SJSA1 (cell line): Measurements from ENCODE around the gene SRL. TPM values are rescaled to one million over a fixed set of nuclear protein-coding genes. Genes with fewer than 3 reads are reported as not detected.
"Not testable (repeated sequence)": the region's sequence is repeated elsewhere in the genome, so short reads cannot be mapped to it uniquely, and the experiment has no call there.

Experiments
- DNase-seq, 2 experiments: peaks; one replicate each; pipeline ENCODE4 v3.0.0-alpha.2; 2015 to 2020; ENCODE audit warnings: low spot score in 2 of 2, low read depth in 1 of 2
- H3K27ac ChIP-seq: fragments of 250-450 bp; sonication (Bioruptor Pico); 2 replicates; pipeline ENCODE4 v1.5.1; 2020; ENCODE audit warnings: mild to moderate bottlenecking, moderate library complexity
- H3K27me3 ChIP-seq: fragments of 250-450 bp; sonication (Bioruptor Pico); replicated peaks from 2 replicates; pipeline ENCODE4 v1.5.1; 2020; ENCODE audit warnings: mild to moderate bottlenecking, moderate library complexity
- H3K36me3 ChIP-seq: fragments of 250-450 bp; sonication (Bioruptor Pico); 2 replicates; pipeline ENCODE4 v1.5.1; 2020; ENCODE audit warnings: mild to moderate bottlenecking
- H3K4me1 ChIP-seq: fragments of 250-450 bp; sonication (Bioruptor Pico); replicated peaks from 2 replicates; pipeline ENCODE4 v1.6.1; 2021; ENCODE audit warnings: mild to moderate bottlenecking
- H3K4me3 ChIP-seq: fragments of 250-450 bp; sonication (Bioruptor Pico); 2 replicates; pipeline ENCODE4 v1.5.1; 2020; ENCODE audit warnings: mild to moderate bottlenecking
- H3K9me3 ChIP-seq: fragments of 250-450 bp; sonication (Bioruptor Pico); replicated peaks from 2 replicates; pipeline ENCODE4 v1.5.1; 2020; ENCODE audit warnings: mild to moderate bottlenecking
- total RNA-seq: library from RNA; depleted of rRNA; stranded (reverse); fragments of >200 nt; shearing (Covaris generic); gene quantifications from 2 replicates; pipeline ENCODE4 v1.2.3, GENCODE V29; 2014

The SRL gene
- total RNA-seq, 1 experiment from 2014 or later = 0.05 TPM

DNA sequence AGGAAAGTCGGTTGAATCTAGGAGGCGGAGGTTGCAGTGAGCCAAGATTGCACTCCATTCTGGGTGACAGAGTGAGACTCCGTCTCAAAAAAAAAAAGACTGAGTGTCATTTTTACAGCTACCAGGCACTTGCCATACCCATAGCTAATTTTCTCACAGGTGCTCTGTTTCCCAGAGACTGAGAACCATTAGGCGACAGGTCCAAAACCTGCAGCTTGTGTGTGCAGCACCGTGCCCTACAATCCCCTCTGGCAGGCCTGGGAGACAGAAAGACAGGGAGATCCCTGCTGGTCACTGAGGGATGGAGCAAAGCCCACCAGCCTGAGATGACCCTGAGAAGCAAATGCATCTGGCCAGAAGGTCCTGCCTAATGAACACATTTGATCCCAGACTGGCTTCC is 28.2 kb upstream of the SRL start:
- Histone ChIP-seq H3K4me3 (no peak overlapping the region), H3K4me1 (peaks cover 30% of the 10 kb centered on the region), H3K27ac (no peak overlapping the region), H3K36me3 (no peaks in the 10 kb centered on the region), H3K27me3 (no peaks in the 10 kb centered on the region), H3K9me3 (no peaks in the 10 kb centered on the region)
- DNase-seq = no peak

DNA sequence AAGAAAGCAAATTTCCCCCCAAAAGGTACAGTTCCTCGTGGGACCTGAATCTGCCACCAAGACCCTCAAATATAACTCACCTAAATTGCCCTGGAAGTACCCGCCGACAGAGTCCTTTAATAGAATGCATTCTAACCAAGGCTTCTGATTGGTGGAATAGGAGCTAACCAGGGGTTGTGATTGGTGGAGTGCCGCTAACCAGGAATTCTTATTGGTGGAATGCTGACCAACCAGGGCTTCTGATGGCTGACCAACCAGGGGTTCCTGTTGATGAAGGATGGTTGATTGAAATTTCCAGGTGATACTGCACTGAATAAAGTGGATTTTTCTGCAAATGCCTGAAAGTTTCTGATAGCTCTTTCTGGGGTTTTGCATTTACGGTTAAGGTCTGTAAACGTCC is 24.5 kb upstream of the SRL start:
- H3K27me3 ChIP-seq = no peaks in the 10 kb centered on the region
- H3K4me1 ChIP-seq = peaks cover 29% of the 10 kb centered on the region
- no peak overlapping the region for H3K27ac ChIP-seq
- no peak for DNase-seq
- H3K4me3 ChIP-seq = no peak overlapping the region
- no peaks in the 10 kb centered on the region for H3K9me3 ChIP-seq
- H3K36me3 ChIP-seq = peaks cover 12% of the 10 kb centered on the region

GRCh38 chr16:4265676-4266075 is 23.8 kb upstream of the SRL start:
- H3K4me3 ChIP-seq = no peak overlapping the region
- peaks cover 22% of the 10 kb centered on the region for H3K4me1 ChIP-seq
- no peaks in the 10 kb centered on the region for H3K27me3 ChIP-seq
- no peak overlapping the region for H3K27ac ChIP-seq
- peaks cover 13% of the 10 kb centered on the region for H3K36me3 ChIP-seq
- no peaks in the 10 kb centered on the region for H3K9me3 ChIP-seq
- DNase-seq = no peak

DNA sequence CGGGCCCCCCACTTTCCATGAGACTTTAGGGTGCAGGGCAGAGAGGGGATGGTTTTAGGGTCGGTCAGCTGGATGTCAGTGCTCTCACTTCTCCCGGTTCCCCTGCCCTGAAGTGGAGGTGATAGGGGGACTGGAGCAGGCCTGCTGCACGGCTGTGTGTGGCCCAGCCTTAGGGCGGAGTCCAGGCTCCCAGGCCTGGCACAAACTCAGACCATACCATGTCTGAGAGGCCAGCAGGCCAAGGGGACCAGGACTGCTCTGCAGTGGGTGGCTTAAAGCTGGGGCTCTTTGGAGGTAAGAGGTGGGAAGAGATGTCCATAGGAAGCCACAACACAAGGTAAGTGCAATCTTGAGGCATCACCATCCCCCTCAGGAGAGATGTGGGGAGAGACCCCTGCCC is 22.7 kb upstream of the SRL start:
- H3K4me1 ChIP-seq = peaks cover 21% of the 10 kb centered on the region
- H3K4me3 ChIP-seq = no peak overlapping the region
- DNase-seq = peak in 1 of 2 experiments; percentile 37
- H3K9me3 ChIP-seq = no peaks in the 10 kb centered on the region
- peaks cover 13% of the 10 kb centered on the region for H3K36me3 ChIP-seq
- no peaks in the 10 kb centered on the region for H3K27me3 ChIP-seq
- H3K27ac ChIP-seq = peak overlapping the region; percentile 33; the same call in 1 of the 2 replicates

- Histone ChIP-seq H3K27ac (peak overlapping the region; percentile 33), H3K4me1 (peaks cover 21% of the 10 kb centered on the region)
- peak; percentile 71 to 97 for DNase-seq
These were observed 21.9 kb upstream of the SRL start for GRCh38 chr16:4263504-4264436.

DNA sequence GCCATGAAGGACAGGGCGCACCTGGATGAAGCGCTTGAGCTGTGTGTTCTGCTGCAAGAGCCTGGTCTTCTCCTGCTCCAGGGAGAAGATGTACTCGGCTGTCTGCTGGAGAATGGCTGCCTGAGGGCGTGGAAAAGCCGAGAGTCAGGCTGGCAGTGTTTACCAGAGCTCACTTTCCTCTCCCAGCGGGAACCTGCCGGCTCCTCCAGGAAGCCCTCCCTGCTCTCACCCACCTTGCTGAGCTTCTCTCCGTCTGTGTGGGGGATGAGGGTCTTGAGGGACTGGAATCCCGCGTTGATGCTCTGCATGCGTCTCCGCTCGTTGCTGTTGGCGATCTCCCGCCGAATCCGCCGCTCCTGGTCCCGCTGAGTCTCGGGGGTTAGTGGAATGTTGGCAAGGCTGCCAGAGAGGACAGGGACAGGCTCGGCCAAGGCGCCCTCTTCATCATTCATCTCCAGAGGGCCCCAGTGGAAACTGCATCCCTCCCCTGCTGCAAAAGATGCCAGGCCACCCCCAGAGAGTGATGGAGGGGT is 20.5 kb upstream of the SRL start:
- Histone ChIP-seq H3K27ac (no peak overlapping the region), H3K36me3 (peaks cover 17% of the 10 kb centered on the region), H3K4me1 (peaks cover 21% of the 10 kb centered on the region), H3K4me3 (no peak overlapping the region), H3K9me3 (no peaks in the 10 kb centered on the region), H3K27me3 (no peaks in the 10 kb centered on the region)
- DNase-seq = no peak

More at GRCh38 chr16:4263504-4264436, 21.9 kb upstream of the SRL start:
- H3K4me3 ChIP-seq = no peak overlapping the region
- no peaks in the 10 kb centered on the region for H3K27me3 ChIP-seq
- H3K36me3 ChIP-seq = peaks cover 13% of the 10 kb centered on the region
- H3K9me3 ChIP-seq = no peaks in the 10 kb centered on the region

GRCh38 chr16:4261557-4262172 is 19.8 kb upstream of the SRL start:
- H3K4me3 ChIP-seq = no peak overlapping the region
- H3K36me3 ChIP-seq = peaks cover 17% of the 10 kb centered on the region
- no peak overlapping the region for H3K27ac ChIP-seq
- H3K27me3 ChIP-seq = no peaks in the 10 kb centered on the region
- no peak for DNase-seq
- no peaks in the 10 kb centered on the region for H3K9me3 ChIP-seq
- peaks cover 21% of the 10 kb centered on the region for H3K4me1 ChIP-seq

- Histone ChIP-seq H3K4me1 (peaks cover 21% of the 10 kb centered on the region), H3K27me3 (no peaks in the 10 kb centered on the region), H3K9me3 (no peaks in the 10 kb centered on the region), H3K27ac (no peak overlapping the region), H3K4me3 (no peak overlapping the region), H3K36me3 (peaks cover 17% of the 10 kb centered on the region)
- no peak for DNase-seq
These were observed 18.5 kb upstream of the SRL start for GRCh38 chr16:4260360-4260759.

- Histone ChIP-seq H3K4me3 (no peak overlapping the region), H3K27ac (no peak overlapping the region), H3K36me3 (peaks cover 17% of the 10 kb centered on the region), H3K27me3 (no peaks in the 10 kb centered on the region), H3K9me3 (no peaks in the 10 kb centered on the region), H3K4me1 (no peaks in the 10 kb centered on the region)
- DNase-seq = no peak
These were observed 16.0 kb upstream of the SRL start for GRCh38 chr16:4257646-4258556.

DNA sequence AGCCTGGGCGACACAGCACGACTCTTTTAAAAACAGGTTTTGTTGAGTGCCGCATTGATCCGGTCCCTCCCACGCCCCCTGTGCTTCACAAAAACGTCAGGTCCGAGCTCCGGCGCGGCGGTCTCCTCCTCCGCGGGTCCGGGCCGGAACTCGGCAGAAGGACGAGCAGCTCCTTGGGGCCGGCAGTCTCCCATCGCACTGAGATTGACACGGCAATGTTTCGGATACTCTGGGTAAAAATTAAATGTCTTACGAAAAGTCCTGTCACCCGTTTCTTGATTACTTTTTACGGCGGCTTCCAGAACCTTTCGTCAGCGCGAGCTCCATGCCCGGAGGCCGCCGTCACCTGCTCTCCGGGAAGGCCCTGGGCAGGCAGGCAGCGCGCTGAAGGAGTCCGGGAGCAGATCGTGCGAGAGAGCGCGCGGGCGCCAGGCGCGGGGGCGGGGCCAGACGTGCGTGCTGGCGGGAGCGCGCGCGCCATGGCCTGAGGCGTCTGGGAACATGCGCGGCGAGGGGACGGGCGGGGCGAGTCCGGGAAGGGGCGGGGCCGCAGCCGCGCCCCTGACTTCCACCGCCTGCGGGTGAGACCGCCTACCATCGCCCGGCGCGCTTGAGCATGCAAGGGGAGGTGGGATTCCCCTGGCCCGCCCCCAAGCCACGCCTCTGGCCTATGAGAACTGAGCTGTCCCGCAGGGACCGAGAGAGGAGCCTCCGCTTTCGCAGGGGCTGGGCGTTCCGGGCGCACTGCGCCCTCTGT is 11.7 kb upstream of the SRL start:
- Histone ChIP-seq H3K9me3 (no peaks in the 10 kb centered on the region), H3K4me3 (peak overlapping the region; percentile 49), H3K27me3 (no peaks in the 10 kb centered on the region), H3K36me3 (0 out of 2 replicates have a peak, but pooled peaks cover 4% of the 10 kb centered on the region), H3K27ac (peak overlapping the region; percentile 39), H3K4me1 (no peaks in the 10 kb centered on the region)
- peak; percentile 99 to 100 for DNase-seq

GRCh38 chr16:4253012-4253393 is 11.1 kb upstream of the SRL start:
- DNase-seq, H3K27me3 ChIP-seq, H3K9me3 ChIP-seq, H3K36me3 ChIP-seq, H3K4me1 ChIP-seq: not testable (repeated sequence)
- Histone ChIP-seq H3K4me3 (peak overlapping the region; percentile 49), H3K27ac (peak overlapping the region; percentile 39)

DNA sequence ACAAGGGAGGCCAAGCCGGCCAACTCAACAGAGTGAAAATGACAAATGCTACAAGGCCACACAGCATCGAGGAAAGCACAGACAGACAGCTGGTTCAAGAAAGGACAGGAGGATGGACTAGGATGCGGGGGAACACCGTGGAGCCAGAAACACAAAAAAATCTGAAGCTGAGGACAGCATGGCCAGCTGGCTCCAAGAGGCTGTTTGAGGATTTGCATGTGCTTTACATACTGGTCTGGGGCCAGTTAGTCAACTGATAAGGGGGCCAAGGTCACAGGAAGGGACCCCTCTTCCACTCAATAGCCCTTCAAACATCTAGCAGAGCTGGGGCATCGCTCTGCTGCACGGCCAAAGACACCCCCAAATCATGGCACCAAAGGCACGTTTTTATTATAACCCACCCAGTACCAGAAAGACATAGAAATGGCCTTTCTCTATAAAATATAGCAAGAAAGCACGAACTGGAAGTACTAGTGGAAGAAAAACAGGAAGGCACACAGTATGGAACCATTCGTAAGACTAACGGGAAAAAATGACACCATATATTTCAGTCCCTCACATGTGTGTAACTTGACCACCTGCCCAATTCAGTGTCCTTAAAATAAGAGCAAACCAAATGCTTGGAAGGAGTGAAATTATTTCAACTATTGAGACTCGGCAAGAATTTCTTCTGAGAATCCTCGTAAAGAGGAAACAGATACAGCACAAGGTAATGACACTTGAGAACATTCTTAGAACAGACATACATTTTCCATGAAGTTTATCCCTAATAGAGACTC is 7.8 kb upstream of the SRL start:
- Histone ChIP-seq H3K9me3 (no peaks in the 10 kb centered on the region), H3K4me1 (no peaks in the 10 kb centered on the region), H3K27me3 (no peaks in the 10 kb centered on the region), H3K27ac (no peak overlapping the region), H3K36me3 (no peaks in the 10 kb centered on the region), H3K4me3 (no peak overlapping the region)
- no peak for DNase-seq
